Cardiac fibroblast (primary cell): Measurements from ENCODE around the gene TRMT2A.

Experiments
- DNase-seq, 2 donors: peaks; one replicate each; pipeline versions ENCODE4 v3.0.0 to v3.0.0-alpha.2; 2010; ENCODE audit warnings: low read depth in 2 of 2
- H3K4me3 ChIP-seq, 2 donors: replicated peaks in 1 of 2; 1 replicate in 1 of 2; 2 replicates in 1 of 2; pipeline ENCODE4 v1.5.1; 2011; ENCODE audit warnings: low read depth in 2 of 2, low read length in 2 of 2, mild to moderate bottlenecking in 2 of 2, moderate library complexity in 1 of 2
- TF ChIP-seq, protein P1 (sequence below): IDR thresholded peaks from one replicate; pipeline ENCODE4 v1.5.1; 2011; ENCODE audit warnings: low read depth, mild to moderate bottlenecking, low read length, inconsistent platforms

The TRMT2A gene

DNA sequence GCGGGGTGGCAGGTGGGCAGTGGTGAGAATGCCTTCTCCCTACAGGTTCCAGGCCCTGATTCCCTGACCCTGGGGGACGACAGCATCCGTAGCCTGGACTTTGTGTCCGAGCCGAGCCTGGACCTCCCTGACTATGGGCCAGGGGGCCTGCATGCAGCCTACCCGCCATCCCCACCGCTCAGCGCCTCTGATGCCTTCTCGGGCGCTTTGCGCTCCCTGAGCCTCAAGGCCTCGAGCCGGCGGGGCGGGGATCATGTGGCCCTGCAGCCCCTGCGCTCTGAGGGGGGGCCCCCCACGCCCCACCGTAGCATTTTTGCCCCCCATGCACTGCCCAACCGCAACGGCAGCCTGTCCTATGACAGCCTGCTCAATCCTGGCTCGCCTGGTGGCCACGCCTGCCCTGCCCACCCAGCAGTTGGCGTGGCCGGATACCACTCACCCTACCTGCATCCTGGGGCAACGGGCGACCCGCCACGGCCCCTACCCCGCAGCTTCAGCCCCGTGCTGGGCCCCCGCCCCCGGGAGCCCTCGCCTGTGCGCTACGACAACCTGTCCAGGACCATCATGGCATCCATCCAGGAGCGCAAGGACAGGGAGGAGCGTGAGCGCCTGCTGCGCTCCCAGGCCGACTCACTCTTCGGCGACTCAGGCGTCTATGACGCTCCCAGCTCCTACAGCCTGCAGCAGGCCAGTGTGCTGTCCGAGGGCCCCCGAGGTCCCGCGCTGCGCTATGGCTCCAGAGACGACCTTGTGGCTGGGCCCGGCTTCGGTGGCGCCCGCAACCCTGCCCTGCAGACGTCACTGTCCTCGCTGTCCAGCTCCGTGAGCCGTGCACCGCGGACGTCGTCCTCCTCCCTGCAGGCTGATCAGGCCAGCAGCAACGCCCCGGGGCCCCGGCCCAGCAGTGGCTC, 25.9 kb upstream of the TRMT2A start:
- no peak overlapping the region for H3K4me3 ChIP-seq
- no peak for DNase-seq
- TF ChIP-seq, protein P1, sequence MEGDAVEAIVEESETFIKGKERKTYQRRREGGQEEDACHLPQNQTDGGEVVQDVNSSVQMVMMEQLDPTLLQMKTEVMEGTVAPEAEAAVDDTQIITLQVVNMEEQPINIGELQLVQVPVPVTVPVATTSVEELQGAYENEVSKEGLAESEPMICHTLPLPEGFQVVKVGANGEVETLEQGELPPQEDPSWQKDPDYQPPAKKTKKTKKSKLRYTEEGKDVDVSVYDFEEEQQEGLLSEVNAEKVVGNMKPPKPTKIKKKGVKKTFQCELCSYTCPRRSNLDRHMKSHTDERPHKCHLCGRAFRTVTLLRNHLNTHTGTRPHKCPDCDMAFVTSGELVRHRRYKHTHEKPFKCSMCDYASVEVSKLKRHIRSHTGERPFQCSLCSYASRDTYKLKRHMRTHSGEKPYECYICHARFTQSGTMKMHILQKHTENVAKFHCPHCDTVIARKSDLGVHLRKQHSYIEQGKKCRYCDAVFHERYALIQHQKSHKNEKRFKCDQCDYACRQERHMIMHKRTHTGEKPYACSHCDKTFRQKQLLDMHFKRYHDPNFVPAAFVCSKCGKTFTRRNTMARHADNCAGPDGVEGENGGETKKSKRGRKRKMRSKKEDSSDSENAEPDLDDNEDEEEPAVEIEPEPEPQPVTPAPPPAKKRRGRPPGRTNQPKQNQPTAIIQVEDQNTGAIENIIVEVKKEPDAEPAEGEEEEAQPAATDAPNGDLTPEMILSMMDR = no peak

DNA sequence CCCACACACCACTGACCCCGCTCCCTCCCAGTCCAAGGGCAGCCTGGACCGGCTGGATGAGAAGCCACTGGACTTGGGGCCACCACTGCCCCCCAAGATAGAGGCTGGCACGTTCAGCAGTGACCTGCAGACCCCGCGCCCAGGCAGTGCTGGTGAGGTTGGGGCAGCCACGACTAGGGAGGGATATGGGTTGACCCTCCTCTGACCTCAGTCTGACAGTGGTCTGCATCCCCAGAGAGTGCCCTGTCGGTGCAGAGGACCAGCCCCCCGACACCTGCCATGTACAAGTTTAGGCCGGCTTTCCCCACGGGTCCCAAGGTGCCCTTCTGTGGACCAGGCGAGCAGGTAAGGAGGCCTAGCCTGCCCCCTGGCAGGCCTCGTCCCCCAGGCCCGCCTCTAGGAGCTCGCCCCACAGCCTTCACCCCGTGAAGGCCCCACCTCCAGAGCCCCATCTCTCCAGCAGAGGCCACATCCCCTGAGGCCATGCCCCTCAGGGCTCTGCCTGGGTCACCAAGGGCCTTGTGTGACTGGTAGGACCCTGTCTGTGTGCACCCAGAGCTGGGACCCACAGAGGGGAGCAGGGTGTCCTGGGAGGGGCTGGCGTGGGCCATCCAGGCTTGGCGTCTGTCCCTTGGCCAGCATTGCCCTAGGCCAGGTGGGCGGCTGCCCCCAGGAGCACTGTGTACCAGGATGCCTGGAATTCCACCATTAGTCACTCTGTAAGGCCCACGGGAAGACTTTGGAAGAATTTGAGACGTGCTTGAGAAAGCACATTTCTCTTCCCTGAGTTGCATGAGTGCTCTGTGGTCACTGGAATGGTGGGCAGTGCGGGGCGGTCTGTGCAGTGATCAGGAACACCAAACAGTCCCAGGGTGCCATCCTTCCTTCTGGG, 24.4 kb upstream of the TRMT2A start:
- no peak overlapping the region for H3K4me3 ChIP-seq
- peak; percentile 44 to 74 for DNase-seq
- TF ChIP-seq, protein P1 = no peak

GRCh38 chr22:20140521-20140964, 23.5 kb upstream of the TRMT2A start:
- H3K4me3 ChIP-seq = no peak overlapping the region
- TF ChIP-seq, protein P1 = no peak
- no peak for DNase-seq

GRCh38 chr22:20140107-20140445, 23.1 kb upstream of the TRMT2A start:
- TF ChIP-seq, protein P1 = no peak
- no peak overlapping the region for H3K4me3 ChIP-seq
- no peak for DNase-seq

DNA sequence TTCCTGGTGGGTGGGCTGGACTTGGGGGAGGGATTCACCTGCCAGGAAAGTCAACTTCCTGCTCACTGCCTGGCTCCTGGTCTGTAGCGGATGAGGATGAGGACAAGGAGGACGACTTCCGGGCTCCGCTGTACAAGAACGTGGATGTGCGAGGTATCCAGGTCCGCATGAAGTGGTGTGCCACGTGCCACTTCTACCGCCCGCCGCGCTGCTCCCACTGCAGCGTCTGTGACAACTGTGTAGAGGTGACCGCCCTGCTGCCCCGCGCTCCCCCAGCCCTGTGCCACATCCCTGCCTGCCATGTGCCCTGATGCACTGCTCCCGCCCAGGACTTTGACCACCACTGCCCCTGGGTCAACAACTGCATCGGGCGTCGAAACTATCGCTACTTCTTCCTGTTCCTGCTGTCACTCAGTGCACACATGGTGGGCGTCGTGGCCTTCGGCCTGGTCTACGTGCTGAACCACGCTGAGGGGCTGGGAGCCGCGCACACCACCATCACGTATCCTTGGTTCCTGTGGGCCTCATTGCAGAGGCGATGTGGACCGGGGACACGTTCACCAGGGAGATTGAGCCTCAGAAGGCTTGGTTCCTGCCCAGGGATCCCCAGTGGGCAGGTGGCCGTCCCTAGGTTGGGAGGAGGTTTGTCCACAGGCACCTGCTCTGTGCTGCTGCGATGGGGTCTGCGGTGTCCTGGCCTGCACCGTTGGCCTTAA, 22.5 kb upstream of the TRMT2A start:
- TF ChIP-seq, protein P1 = no peak
- no peak for DNase-seq
- H3K4me3 ChIP-seq = no peak overlapping the region

DNA sequence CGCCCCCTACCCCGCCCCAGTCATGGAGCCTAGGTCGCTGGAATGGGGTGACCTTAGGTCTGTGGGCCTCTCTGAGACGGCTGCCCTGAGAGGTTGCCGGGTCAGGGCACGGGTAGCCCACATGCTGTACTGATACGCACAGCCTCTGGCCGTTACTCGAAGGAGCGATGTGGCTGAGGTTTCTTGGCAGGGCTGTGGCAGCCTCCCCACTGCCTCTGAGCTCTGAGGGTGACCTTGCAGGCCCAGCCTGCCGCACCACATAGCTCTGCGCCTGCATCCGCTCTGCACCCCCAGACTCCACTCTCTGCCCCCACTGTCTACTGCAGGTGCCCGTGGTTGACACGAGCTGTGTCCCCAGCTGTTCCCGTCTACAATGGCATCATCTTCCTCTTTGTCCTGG, 21.8 kb upstream of the TRMT2A start:
- DNase-seq = no peak
- H3K4me3 ChIP-seq = no peak overlapping the region
- TF ChIP-seq, protein P1 = no peak
